ENCODE results near the gene RPH3AL.
"Not testable (repeated sequence)": the region's sequence is repeated elsewhere in the genome, so short reads cannot be mapped to it uniquely, and the experiment has no call there.

The RPH3AL gene

GRCh38 chr17:219696-220095 is 132.9 kb downstream of the RPH3AL start:
- no peak for DNase-seq

- DNase-seq: no peak
Observed at GRCh38 chr17:218432-219110, 134.0 kb downstream of the RPH3AL start.

GRCh38 chr17:216625-217024 is 136.0 kb downstream of the RPH3AL start:
- DNase-seq: no peak

GRCh38 chr17:215563-216478 is 136.8 kb downstream of the RPH3AL start:
- DNase-seq: not testable (repeated sequence)

- no peak for DNase-seq
Observed at GRCh38 chr17:214881-215331, 137.7 kb downstream of the RPH3AL start.

- no peak for DNase-seq
Observed at GRCh38 chr17:213286-214105, 139.1 kb downstream of the RPH3AL start.

GRCh38 chr17:210402-210801 is 142.2 kb downstream of the RPH3AL start:
- DNase-seq: no peak

GRCh38 chr17:208429-208828 is 144.2 kb downstream of the RPH3AL start:
- DNase-seq: no peak

- DNase-seq: no peak
Observed at GRCh38 chr17:207775-208174, 144.8 kb downstream of the RPH3AL start.

- DNase-seq: no peak
Observed at GRCh38 chr17:206941-207560, 145.6 kb downstream of the RPH3AL start.

GRCh38 chr17:206484-206883 is 146.1 kb downstream of the RPH3AL start:
- not testable (repeated sequence) for DNase-seq

- no peak for DNase-seq
Observed at GRCh38 chr17:205817-206216, 146.8 kb downstream of the RPH3AL start.

- no peak for DNase-seq
Observed at GRCh38 chr17:205148-205669, 147.4 kb downstream of the RPH3AL start.

- DNase-seq: no peak
Observed at GRCh38 chr17:204427-205147, 148.0 kb downstream of the RPH3AL start.

GRCh38 chr17:202501-202951 is 150.1 kb downstream of the RPH3AL start:
- DNase-seq: no peak

GRCh38 chr17:201736-202135 is 150.9 kb downstream of the RPH3AL start:
- not testable (repeated sequence) for DNase-seq

- DNase-seq: not testable (repeated sequence)
Observed at GRCh38 chr17:201257-201656, 151.3 kb downstream of the RPH3AL start.

- no peak for DNase-seq
Observed at GRCh38 chr17:200586-200985, 152.0 kb downstream of the RPH3AL start.

- no peak for DNase-seq
Observed at GRCh38 chr17:199806-200545, 152.6 kb downstream of the RPH3AL start.

- no peak for DNase-seq
Observed at GRCh38 chr17:199191-199604, 153.4 kb downstream of the RPH3AL start.

- DNase-seq: not testable (repeated sequence)
Observed at GRCh38 chr17:198225-198624, 154.4 kb downstream of the RPH3AL start.
